Esophagus muscularis mucosa (tissue), 4 donors: ENCODE results near the gene SUMO3. TPM values are rescaled to one million over a fixed set of nuclear protein-coding genes. Genes with fewer than 3 reads are reported as not detected.

Experiments used
- DNase-seq: peaks from one replicate; pipeline ENCODE4 v3.0.0-alpha.2; 2017; ENCODE audit errors: extremely low spot score
- H3K27ac ChIP-seq, 4 donors: fragments of 200-600 bp; sonication (generic); replicated peaks in 1 of 4; 1 replicate in 3 of 4; 2 replicates in 1 of 4; pipeline ENCODE4 v1.5.1; 2016 to 2019; ENCODE audit warnings: mild to moderate bottlenecking in 1 of 4
- H3K27me3 ChIP-seq, 4 donors: fragments of 200-600 bp; sonication (generic); one replicate each; pipeline versions ENCODE4 v1.5.1 to v1.6.0; 2016 to 2019
- H3K36me3 ChIP-seq, 4 donors: fragments of 200-600 bp; sonication (generic); one replicate each; pipeline ENCODE4 v1.5.1; 2016 to 2019
- H3K4me1 ChIP-seq, 4 donors: fragments of 200-600 bp; sonication (generic); one replicate each; pipeline ENCODE4 v1.5.1; 2016 to 2019
- H3K4me3 ChIP-seq, 4 donors: fragments of 200-600 bp; sonication (generic); 1 replicate in 2 of 4; 2 replicates in 2 of 4; pipeline ENCODE4 v1.5.1; 2016 to 2019; ENCODE audit warnings: mild to moderate bottlenecking in 4 of 4, moderate library complexity in 1 of 4
- H3K9me3 ChIP-seq, 4 donors: fragments of 200-600 bp; sonication (generic); 1 replicate in 3 of 4; 2 replicates in 1 of 4; pipeline ENCODE4 v1.5.1; 2016 to 2019
- CTCF ChIP-seq, 3 experiments: fragments of 200-600 bp in 2 of 3; fragments of 450-650 bp in 1 of 3; sonication (generic) in 2 of 3; IDR thresholded peaks; one replicate each; pipeline ENCODE4 v1.5.1; 2017 to 2019; ENCODE audit warnings: antibody characterized with exemption in 3 of 3, mild to moderate bottlenecking in 2 of 3, moderate library complexity in 1 of 3
- EP300 ChIP-seq: sonication (generic); formaldehyde crosslinking; IDR thresholded peaks from one replicate; pipeline ENCODE4 v1.6.1; 2017; ENCODE audit warnings: antibody characterized with exemption
- POLR2A ChIP-seq: fragments of 450-650 bp; IDR thresholded peaks from one replicate; pipeline ENCODE4 v1.6.1; 2017; ENCODE audit warnings: antibody characterized with exemption, moderate library complexity, mild to moderate bottlenecking, low read depth
- POLR2AphosphoS5 ChIP-seq, 2 donors: sonication (generic); formaldehyde crosslinking; IDR thresholded peaks; one replicate each; pipeline ENCODE4 v1.6.1; 2017; ENCODE audit warnings: antibody characterized with exemption in 2 of 2
- WGBS: methylation state at CpG from one replicate; pipeline ENCODE4 v1.1.5; 2018; 5-methylcytosine and 5-hydroxymethylcytosine counted together
- intact Hi-C: fragments of 100-400 bp; cut with DNase I; formaldehyde crosslinking; loops from one replicate; pipeline ENCODE4 v1.15.1; 2023
- total RNA-seq, 4 donors: library from RNA; depleted of rRNA; stranded (reverse); fragments of >200 nt; gene quantifications; one replicate each; pipeline versions ENCODE4 v1.1.0 to v1.2.1, GENCODE V29; 2016

SUMO3 gene
- total RNA-seq, 4 donors from 2014 or later: 46.1 to 52.2 (median 48.6) TPM

GRCh38 chr21:44822484-44823178, 4.8 kb upstream of the SUMO3 start:
- intact Hi-C loops: no loop called here
- DNase-seq: no peak
- Histone ChIP-seq H3K27me3 (no peaks in the 10 kb centered on the region), H3K36me3 (no peaks in the 10 kb centered on the region), H3K27ac (no peak overlapping the region), H3K4me3 (no peak overlapping the region), H3K9me3 (peaks cover 0 to 45% (median 23%) of the 10 kb centered on the region in 4 donors), H3K4me1 (peaks cover 5 to 8% (median 7%) of the 10 kb centered on the region in 4 donors)
- TF ChIP-seq EP300 (no peak), POLR2A (no peak), CTCF (IDR thresholded peaks at IDR 0.05) (no peak), POLR2AphosphoS5 (IDR thresholded peaks at IDR 0.05) (no peak)
- WGBS: 73% methylated on average over 5 of the region's 5 CpGs

- no peak for DNase-seq
- Histone ChIP-seq H3K4me3 (no peak overlapping the region), H3K27ac (no peak overlapping the region), H3K4me1 (peaks cover 21 to 24% (median 24%) of the 10 kb centered on the region in 4 donors), H3K9me3 (peaks cover 0 to 43% (median 22%) of the 10 kb centered on the region in 4 donors), H3K27me3 (no peaks in the 10 kb centered on the region), H3K36me3 (no peaks in the 10 kb centered on the region)
- intact Hi-C loops: no loop called here
- WGBS: 71% methylated on average over 3 of the region's 3 CpGs
- TF ChIP-seq POLR2A: no peak
- no peak for TF ChIP-seq POLR2AphosphoS5 (IDR thresholded peaks at IDR 0.05)
- no peak for TF ChIP-seq CTCF (IDR thresholded peaks at IDR 0.05)
- no peak for TF ChIP-seq EP300
Measured at GRCh38 chr21:44820851-44821250, 3.0 kb upstream of the SUMO3 start.

- WGBS: 96% methylated on average over 29 of the region's 33 CpGs
- no peaks in the 10 kb centered on the region for H3K27me3 ChIP-seq
- DNase-seq: no peak
- H3K9me3 ChIP-seq: peaks cover 0 to 43% (median 22%) of the 10 kb centered on the region in 4 donors
- H3K36me3 ChIP-seq: peaks cover 0 to 7% (median 0%) of the 10 kb centered on the region in 4 donors
- H3K4me1 ChIP-seq: peaks cover 24 to 37% (median 35%) of the 10 kb centered on the region in 4 donors
- TF ChIP-seq POLR2A (no peak), EP300 (no peak), CTCF (IDR thresholded peaks at IDR 0.05) (no peak), POLR2AphosphoS5 (IDR thresholded peaks at IDR 0.05) (no peak)
- intact Hi-C loops: loop anchor here (5.0 kb wide), 2 partner anchors 53 to 113 kb away; partner anchors contain the start of gene PTTG1IP
- H3K27ac ChIP-seq: peak overlapping the region in 2 of 4 donors; percentile 85 to 93
- no peak overlapping the region for H3K4me3 ChIP-seq
Measured at GRCh38 chr21:44819283-44820243, 1.7 kb upstream of the SUMO3 start.

- WGBS: no CpG with 5 or more reads among the region's 37 CpGs
- intact Hi-C loops: loop anchor here (5.0 kb wide), 2 partner anchors 54 to 114 kb away; partner anchors contain the start of gene PTTG1IP
- Histone ChIP-seq H3K36me3 (peaks cover 0 to 10% (median 3%) of the 10 kb centered on the region in 4 donors), H3K27ac (peak overlapping the region; percentile 85 to 93 (median 90)), H3K4me3 (peak overlapping the region; percentile 73 to 92 (median 85)), H3K27me3 (no peaks in the 10 kb centered on the region), H3K4me1 (peaks cover 24 to 40% (median 35%) of the 10 kb centered on the region in 4 donors), H3K9me3 (peaks cover 0 to 43% (median 22%) of the 10 kb centered on the region in 4 donors)
- DNase-seq: no peak
- no peak for TF ChIP-seq CTCF (IDR thresholded peaks at IDR 0.05)
- no peak for TF ChIP-seq POLR2A
- no peak for TF ChIP-seq EP300
- TF ChIP-seq POLR2AphosphoS5 (IDR thresholded peaks at IDR 0.05): no peak
Measured at GRCh38 chr21:44818640-44819011, 764 bp upstream of the SUMO3 start.
